Measurements from ENCODE around the gene SPATA7.
"Not testable (repeated sequence)": the region's sequence is repeated elsewhere in the genome, so short reads cannot be mapped to it uniquely, and the experiment has no call there.

SPATA7 gene

GRCh38 chr14:88385212-88386101 lies at the start of gene SPATA7:
TSS of gene SPATA7 (plus strand) at chr14:88385657. CDS start at chr14:88385819, 162 bp downstream.
- peak; percentile 64 to 97 (median 91) for DNase-seq

- no peak for DNase-seq
Measured at GRCh38 chr14:88340357-88340756, 45.1 kb upstream of the SPATA7 start.

GRCh38 chr14:88342980-88343379 lies 42.5 kb upstream of the SPATA7 start:
- DNase-seq: no peak

- DNase-seq: no peak
Measured at GRCh38 chr14:88346048-88346639, 39.3 kb upstream of the SPATA7 start.

GRCh38 chr14:88348546-88348945 lies 36.9 kb upstream of the SPATA7 start:
- DNase-seq: no peak

- peak in 12 of 58 donors; percentile 4 to 67 (median 18) for DNase-seq
Measured at GRCh38 chr14:88351966-88352691, 33.3 kb upstream of the SPATA7 start.

GRCh38 chr14:88352698-88353097 lies 32.8 kb upstream of the SPATA7 start:
- DNase-seq: no peak

GRCh38 chr14:88354358-88354757 lies 31.1 kb upstream of the SPATA7 start:
- DNase-seq: no peak

- DNase-seq: peak in 12 of 58 donors; percentile 4 to 57 (median 20)
Measured at GRCh38 chr14:88359500-88359899, 26.0 kb upstream of the SPATA7 start.

- DNase-seq: no peak
Measured at GRCh38 chr14:88363644-88364043, 21.8 kb upstream of the SPATA7 start.

- no peak for DNase-seq
Measured at GRCh38 chr14:88364710-88365413, 20.6 kb upstream of the SPATA7 start.

- DNase-seq: no peak
Measured at GRCh38 chr14:88369496-88369895, 16.0 kb upstream of the SPATA7 start.

GRCh38 chr14:88379706-88380343 lies 5.6 kb upstream of the SPATA7 start:
- DNase-seq: peak in 5 of 58 donors; percentile 1 to 17 (median 1)

GRCh38 chr14:88380405-88380804 lies 5.1 kb upstream of the SPATA7 start:
- peak in 1 of 58 donors; percentile 41 for DNase-seq

GRCh38 chr14:88381634-88382033 lies 3.8 kb upstream of the SPATA7 start:
- DNase-seq: not testable (repeated sequence)

- DNase-seq: no peak
Measured at GRCh38 chr14:88384718-88385117, 739 bp upstream of the SPATA7 start.

GRCh38 chr14:88386256-88386794 lies 868 bp downstream of the SPATA7 start:
- DNase-seq: no peak

- no peak for DNase-seq
Measured at GRCh38 chr14:88388741-88389282, 3.4 kb downstream of the SPATA7 start.

- DNase-seq: no peak
Measured at GRCh38 chr14:88392609-88393008, 7.2 kb downstream of the SPATA7 start.

- no peak for DNase-seq
Measured at GRCh38 chr14:88411039-88411438, 25.6 kb downstream of the SPATA7 start.
